Cardiac fibroblast (primary cell): ENCODE data around the gene CAMK2G.

Source experiments
- DNase-seq, 2 donors: peaks; one replicate each; pipeline versions ENCODE4 v3.0.0 to v3.0.0-alpha.2; 2010; ENCODE audit warnings: low read depth in 2 of 2
- H3K4me3 ChIP-seq, 2 donors: replicated peaks in 1 of 2; 1 replicate in 1 of 2; 2 replicates in 1 of 2; pipeline ENCODE4 v1.5.1; 2011; ENCODE audit warnings: low read depth in 2 of 2, low read length in 2 of 2, mild to moderate bottlenecking in 2 of 2, moderate library complexity in 1 of 2
- TF ChIP-seq, protein P1 (sequence below): IDR thresholded peaks from one replicate; pipeline ENCODE4 v1.5.1; 2011; ENCODE audit warnings: low read depth, mild to moderate bottlenecking, low read length, inconsistent platforms

The CAMK2G gene

DNA sequence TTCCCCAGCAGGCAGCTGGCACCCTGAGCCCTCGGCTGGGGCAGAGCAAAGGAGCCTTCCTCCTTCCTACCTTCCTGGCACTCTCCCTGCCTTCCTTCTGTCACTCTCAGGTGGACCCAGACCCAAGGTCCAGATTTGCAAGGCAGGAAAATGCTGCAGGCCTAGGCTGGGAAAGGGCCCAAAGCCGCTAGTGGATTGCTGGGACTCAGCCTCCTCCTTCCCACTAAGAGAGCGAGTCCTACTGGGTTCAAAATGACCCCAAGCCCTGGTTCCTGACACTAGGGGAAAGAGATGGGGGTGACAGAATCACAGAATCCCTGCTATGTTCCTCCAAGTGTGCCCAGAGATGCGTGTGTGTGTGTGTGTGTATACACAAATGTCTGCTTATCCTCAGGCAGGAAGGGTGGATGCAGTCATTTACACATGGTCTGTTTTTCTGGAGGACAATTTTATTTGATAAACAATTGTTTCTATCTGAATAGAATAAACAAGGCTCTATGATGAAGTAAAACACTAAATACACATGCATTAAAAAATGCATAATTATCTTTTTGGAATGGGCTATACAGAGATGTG lies 35.3 kb upstream of the CAMK2G start:
- no peak overlapping the region for H3K4me3 ChIP-seq
- no peak for DNase-seq

DNA sequence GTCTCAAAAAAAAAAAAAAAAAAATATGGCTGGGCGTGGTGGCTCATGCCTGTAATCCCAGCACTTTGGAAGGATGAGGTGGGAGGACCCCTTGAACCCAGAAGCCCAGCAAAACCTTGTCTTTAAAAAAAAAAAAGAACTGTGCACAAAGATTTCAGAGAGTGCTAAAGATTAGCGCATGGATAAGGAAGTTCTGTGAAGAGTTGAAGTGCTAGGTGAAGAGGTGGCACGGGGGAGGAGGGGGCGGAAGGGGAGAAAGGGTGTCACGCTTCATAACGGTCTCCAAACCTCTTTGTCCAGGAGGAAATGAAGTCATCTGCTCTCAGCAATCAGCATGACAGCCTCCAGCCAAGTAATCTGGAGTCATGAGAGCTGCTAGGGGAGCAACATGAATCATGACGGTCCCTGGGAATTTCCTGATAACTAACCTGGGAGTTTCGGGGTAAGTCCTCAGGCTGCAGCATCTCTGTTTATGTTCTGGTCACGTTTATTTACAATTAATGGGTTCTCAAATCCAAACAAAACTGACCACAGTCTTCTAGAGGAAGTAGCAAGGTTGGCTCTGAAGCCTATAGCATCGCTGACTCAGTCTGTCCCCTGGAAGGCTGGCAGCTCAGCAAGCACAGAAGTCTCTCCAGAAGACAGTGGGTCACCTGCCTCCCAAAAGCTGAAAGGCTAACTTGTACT lies 34.6 kb upstream of the CAMK2G start:
- TF ChIP-seq, protein P1, sequence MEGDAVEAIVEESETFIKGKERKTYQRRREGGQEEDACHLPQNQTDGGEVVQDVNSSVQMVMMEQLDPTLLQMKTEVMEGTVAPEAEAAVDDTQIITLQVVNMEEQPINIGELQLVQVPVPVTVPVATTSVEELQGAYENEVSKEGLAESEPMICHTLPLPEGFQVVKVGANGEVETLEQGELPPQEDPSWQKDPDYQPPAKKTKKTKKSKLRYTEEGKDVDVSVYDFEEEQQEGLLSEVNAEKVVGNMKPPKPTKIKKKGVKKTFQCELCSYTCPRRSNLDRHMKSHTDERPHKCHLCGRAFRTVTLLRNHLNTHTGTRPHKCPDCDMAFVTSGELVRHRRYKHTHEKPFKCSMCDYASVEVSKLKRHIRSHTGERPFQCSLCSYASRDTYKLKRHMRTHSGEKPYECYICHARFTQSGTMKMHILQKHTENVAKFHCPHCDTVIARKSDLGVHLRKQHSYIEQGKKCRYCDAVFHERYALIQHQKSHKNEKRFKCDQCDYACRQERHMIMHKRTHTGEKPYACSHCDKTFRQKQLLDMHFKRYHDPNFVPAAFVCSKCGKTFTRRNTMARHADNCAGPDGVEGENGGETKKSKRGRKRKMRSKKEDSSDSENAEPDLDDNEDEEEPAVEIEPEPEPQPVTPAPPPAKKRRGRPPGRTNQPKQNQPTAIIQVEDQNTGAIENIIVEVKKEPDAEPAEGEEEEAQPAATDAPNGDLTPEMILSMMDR = no peak
- DNase-seq = peak; percentile 86 to 99
- H3K4me3 ChIP-seq = no peak overlapping the region

More for the DNA sequence above, 35.3 kb upstream of the CAMK2G start:
- TF ChIP-seq, protein P1 = no peak

DNA sequence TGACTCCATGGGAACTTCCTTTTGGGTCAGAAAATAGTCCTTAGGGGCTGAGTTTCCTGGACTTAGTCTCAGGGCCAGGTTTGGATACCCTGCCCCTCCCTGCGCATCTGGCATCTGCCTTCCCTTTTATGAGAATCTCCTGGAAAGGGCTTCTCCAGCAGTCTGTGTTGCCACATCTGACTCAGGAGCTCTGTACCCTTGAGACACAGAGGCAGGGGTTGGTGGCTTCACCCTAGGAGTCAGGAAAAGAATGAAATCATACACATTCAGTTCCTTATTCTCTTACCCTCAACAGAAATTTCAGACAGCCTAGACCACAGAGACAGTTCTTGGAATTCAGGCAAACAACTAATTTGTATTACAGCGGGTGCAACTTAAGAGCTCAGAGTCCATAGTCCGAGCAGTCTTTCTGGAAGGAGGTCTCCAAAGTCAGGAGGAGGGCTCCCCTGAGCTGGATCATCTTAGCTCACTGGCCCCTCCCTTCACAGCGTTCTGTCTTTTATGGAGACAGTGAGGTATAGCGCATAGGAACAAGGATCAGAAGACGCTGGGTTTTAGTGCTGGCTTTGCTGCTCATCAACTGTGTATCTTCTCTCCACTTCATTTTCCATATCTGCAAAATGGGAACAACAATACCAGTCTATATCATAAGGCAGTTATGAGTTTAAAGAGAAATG lies 33.6 kb upstream of the CAMK2G start:
- TF ChIP-seq, protein P1 = no peak
- DNase-seq = peak; percentile 66 to 91
- no peak overlapping the region for H3K4me3 ChIP-seq

DNA sequence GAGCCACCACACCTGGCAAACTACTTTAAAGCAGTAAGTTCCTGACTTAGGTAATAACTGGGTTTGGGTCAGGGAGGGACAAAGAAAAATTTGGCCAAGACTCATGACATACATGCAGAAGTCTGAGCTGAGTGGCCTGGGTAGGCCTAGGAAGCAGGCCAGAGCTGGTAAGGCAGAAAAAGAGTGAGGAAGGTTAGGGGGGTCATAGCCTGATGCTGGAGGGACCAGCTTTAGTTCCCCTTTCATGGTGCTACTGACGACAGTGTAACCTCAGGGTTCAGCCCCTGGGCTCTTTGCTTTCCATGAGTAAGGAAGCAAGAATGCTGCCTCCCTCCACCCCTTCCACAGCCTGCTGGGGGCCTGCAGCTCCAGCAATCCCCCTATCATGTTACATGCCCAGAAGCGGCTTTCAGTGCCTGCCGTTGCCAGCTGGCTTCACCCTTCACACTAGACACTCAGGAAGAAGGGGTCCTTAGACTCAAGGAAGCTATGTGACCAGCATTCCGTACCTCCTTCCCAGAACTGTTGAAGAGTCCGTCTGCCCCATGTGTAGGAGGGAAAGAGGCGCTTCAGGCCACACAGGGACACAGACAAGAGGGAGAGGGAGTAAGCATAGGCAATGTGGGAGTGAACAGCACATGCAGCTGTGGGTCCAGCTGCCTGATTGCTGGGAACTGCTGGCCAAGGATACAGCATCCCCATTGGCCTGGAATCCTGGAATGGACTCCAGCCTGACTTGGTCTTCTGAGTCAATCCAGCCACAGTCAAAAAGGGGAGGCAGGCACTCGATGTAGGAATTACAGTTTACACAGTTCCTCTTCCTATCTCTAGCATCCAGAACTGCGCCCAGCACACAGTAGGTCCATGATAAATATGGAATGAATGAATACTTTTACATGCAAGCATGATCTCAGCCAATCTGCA lies 32.4 kb upstream of the CAMK2G start:
- H3K4me3 ChIP-seq = peak overlapping the region in 1 of 2 donors; percentile 6
- TF ChIP-seq, protein P1 = no peak
- DNase-seq = peak; percentile 98 to 99

DNA sequence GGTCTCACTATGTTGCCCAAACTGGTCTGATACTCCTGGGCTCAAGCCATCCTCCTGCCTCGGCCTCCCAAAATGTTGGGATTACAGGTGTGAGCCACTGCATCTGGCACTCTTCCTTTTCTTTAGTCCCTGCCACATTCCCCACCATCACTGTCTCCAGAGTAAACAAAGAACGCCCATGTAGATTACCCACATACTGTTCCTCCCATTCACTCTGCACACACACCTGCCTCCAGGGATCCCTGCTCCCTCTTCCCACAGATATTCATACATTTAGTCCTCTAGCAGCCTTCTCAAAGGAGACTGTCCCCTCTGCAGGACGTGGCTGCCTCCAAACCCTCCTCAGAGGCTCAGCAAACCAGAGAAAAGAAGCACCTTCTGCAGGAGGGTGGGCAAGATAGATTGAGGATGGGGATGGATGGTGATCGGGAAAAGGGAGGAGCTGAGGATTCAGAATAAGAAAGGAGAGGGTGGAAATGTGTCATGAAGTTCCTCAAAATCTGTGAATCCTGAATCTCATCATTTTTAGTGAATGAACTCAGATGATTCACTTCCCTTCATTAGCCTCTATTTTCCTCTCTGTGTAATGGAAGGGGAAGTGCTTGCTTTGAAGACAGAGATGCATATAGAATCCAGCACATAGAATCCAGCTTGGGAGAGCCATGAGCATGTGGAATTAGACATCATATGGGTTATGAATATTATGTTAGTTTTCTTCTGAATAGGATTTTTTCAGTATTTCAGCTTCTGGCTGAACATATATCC lies 31.1 kb upstream of the CAMK2G start:
- TF ChIP-seq, protein P1 = no peak
- no peak overlapping the region for H3K4me3 ChIP-seq
- DNase-seq = no peak

DNA sequence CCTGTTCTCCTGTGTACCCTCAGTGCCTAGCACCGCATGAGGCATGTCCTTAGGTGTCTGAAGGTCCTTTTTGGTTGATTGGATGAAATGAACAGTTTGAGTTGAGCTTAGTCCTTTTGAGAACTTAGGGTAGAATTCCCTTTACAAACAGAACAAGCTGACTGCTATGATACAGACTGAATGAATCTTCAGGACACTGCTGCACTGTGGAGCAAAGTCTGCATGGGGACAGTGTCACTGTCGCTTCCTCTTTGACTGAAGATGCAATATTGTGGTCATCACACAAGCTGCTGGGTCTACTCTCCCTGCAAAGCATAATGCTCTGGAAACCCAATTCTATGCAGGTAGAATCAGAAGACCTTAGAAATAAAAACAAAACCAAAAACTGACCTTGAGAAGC lies 28.0 kb upstream of the CAMK2G start:
- no peak overlapping the region for H3K4me3 ChIP-seq
- no peak for DNase-seq
- TF ChIP-seq, protein P1 = no peak
